Effector CD8-positive, alpha-beta T cell (primary cell): Measurements from ENCODE around the gene BICDL2.

Experiments used
- DNase-seq: peaks from one replicate; lab custom pipeline; 2025; lab: John Stamatoyannopoulos, UW

Gene BICDL2

DNA sequence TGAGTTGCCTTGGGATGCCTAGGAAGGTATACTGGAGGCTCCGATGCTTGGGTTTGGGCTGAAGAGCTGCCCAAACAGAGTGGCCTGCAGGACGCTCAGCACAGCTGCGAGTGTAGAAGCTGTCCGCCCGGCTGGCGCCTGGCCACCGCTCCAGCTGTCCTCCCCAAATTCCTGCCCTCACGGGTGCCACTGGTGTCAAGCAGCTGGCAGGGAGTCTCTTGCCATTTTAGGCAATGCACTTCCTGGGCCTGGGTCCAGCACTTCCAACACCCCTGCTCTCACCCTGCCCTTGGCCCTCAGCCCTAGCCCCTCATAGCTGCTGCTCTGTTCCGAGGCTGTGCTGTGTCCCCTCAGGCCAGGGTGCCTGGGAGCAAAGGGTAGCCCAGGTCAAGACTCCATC, 51.3 kb downstream of the BICDL2 start:
- DNase-seq: no peak

GRCh38 chr16:2983706-2984136, 53.0 kb downstream of the BICDL2 start:
- DNase-seq: peak; percentile 54

DNA sequence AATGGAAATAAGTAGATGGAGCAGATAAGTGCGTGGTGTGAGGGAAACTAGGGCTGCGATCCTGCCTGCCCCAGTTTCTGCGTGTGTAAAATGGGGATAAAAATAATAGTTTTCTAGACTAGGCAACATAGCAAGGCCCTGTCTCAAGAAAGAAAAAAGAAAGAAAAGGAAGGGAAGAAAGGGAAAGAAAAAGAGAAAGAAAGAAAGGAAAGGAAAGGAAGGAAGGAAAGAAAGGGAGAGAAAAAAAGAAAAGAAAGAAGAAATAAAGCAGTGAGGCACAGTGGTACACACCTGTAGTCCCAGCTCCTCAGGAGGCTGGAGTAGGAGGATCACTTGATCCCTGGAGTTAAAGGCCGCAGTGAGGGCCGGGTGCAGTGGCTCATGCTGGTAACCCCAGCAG, 54.3 kb downstream of the BICDL2 start:
- DNase-seq: no peak

DNA sequence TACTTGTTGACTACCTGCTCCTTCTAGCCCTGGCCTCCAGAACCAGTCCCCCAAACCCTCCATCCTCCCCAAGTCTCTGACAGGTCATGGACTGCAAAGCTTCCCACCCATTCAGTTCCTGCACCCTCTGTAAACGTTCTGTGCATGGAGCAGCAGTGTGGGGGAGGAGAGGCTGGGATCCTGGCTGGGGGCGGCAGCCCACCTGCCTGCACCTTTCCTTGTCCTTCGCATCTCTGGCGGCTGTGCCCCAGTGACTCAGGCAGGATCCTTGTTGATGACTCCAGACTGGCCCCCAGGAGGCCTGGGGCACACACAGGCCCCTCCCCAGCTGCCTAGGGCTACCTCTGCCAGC, 54.9 kb downstream of the BICDL2 start:
- no peak for DNase-seq

DNA sequence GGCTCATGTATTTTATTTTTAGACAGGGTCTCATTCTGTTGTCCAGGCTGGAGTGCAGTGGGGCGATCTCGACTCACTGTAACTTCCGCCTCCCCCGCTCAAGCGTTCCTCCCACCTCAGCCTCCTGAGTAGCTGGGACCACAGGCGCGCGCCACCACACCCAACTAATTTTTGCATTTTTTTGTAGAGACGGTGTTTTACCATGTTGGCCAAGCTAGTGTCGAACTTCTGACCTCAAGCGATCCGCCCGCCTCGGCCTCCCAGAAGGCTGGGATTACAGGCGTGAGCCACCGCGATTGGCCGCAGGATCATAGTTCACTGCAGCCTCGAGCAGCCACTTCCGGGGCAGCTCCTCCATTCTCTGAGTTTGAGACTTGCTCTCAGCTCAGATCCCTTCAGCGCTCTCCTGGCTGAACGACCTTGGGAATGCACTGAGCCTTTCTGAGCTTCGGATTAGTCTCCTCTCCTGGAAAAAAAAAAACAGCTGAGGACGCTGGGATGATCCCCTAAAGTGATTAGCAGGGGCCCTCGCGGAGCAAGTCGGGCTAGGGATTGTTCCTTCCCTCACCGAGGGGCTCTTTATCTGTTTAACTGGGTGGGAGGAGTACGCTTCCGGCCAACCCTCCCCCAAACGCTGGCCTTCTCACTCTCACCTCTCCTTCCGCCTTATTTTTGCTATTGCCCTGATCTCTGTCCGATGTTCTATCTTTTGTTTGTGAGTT, 55.4 kb downstream of the BICDL2 start:
- no peak for DNase-seq

- peak; percentile 90 for DNase-seq
Observed at GRCh38 chr16:2980227-2981176, 56.2 kb downstream of the BICDL2 start, which contains the start of gene PKMYT1. Gene PKMYT1, minus strand, starts transcription at chr16:2980446. Its CDS starts 789 bp downstream, at chr16:2979657.

DNA sequence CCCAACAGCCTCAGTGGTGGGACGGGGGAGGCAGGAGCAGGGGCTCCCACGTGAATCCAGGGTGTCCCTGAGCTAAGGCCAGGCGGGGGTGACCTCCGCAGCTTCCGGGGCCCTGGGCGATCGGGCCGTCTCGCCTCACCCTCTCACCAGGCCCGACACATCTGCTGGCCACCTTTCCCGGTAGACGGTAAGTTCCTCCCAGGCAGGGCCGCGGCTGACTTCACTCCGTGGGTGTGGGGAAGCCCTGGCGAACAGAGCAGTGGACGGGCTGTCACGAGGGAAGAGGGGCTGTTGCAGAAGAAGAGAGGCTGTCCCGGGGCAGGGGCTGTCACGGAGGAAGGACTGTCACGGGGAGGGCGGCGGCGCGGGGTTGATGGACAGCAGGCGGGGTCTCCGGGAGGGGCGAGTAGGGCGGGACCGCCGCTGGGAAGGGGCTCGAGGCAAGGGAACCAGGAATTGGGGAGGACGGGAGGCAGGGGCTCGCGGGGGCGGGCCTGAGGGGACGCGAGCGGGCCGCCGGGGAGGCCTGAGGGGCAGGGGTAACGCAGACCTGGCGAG, 57.0 kb downstream of the BICDL2 start:
- DNase-seq: no peak
